A549 (cell line): ENCODE measurements around the gene MEOX1. TPM values are rescaled to one million over a fixed set of nuclear protein-coding genes. Genes with fewer than 3 reads are reported as not detected.

Experiments used
- ATAC-seq, 2 experiments: fragments of 200-7000 bp in 1 of 2; fragments of >200 bp in 1 of 2; cut with Nextera tagmentation in 1 of 2; cut with Tn5 transposase in 1 of 2; 3 replicates each; pipeline versions ENCODE4 v1.8.0 to v1.9.1; 2018 to 2020; ENCODE audit warnings: mild to moderate bottlenecking in 1 of 2, moderate library complexity in 1 of 2
- CTCF ChIA-PET: fragments of 300-600 bp; sonication (Branson Sonifier 250); formaldehyde crosslinking; extraction: SDS; loops from one replicate; lab custom pipeline; 2021; ENCODE audit warnings: antibody characterized with exemption, inconsistent platforms; lab: Yijun Ruan, JAX
- POLR2A ChIA-PET: fragments of 350-600 bp; formaldehyde crosslinking; extraction: SDS; loops from one replicate; lab custom pipeline; 2021; ENCODE audit warnings: antibody characterized with exemption, inconsistent platforms; lab: Yijun Ruan, JAX
- DNase-seq, 2 experiments: peaks; one replicate each; pipeline versions ENCODE4 v3.0.0 to v3.0.0-alpha.2; 2011 to 2016; ENCODE audit warnings: low read depth in 1 of 2, low spot score in 1 of 2
- FAIRE-seq: peaks from 2 replicates; lab custom pipeline; 2011; peaks lifted over from hg19 to GRCh38; lab: Jason Lieb, UNC
- H3K27ac ChIP-seq, 2 experiments: fragments of >200 bp; sonication (Bioruptor Twin); formaldehyde crosslinking; 3 replicates each; pipeline ENCODE4 v1.5.1; 2016 to 2017
- H3K4me1 ChIP-seq: fragments of >200 bp; sonication (Bioruptor Twin); formaldehyde crosslinking; 3 replicates; pipeline ENCODE4 v1.6.1; 2016
- H3K4me2 ChIP-seq: fragments of >200 bp; sonication (Bioruptor Twin); formaldehyde crosslinking; 3 replicates; pipeline ENCODE4 v1.6.1; 2016
- H3K4me3 ChIP-seq: fragments of >200 bp; sonication (Bioruptor Twin); formaldehyde crosslinking; 3 replicates; pipeline ENCODE4 v1.5.1; 2016
- H3K9me3 ChIP-seq: fragments of >200 bp; sonication (Bioruptor Twin); formaldehyde crosslinking; 3 replicates; pipeline ENCODE4 v1.6.1; 2016
- ATOH8 ChIP-seq: fragments of 250-450 bp; sonication (Bioruptor Pico); IDR thresholded peaks from 2 replicates; pipeline ENCODE4 v1.5.0; 2020; ENCODE audit warnings: low read depth, mild to moderate bottlenecking, moderate library complexity
- CBX2 ChIP-seq: fragments of 200-600 bp; sonication (generic); IDR thresholded peaks from 2 replicates; pipeline ENCODE4 v1.6.1; 2016; ENCODE audit warnings: low read depth, mild to moderate bottlenecking, borderline replicate concordance
- CBX8 ChIP-seq: fragments of 200-600 bp; sonication (generic); IDR thresholded peaks from 2 replicates; pipeline ENCODE4 v1.6.1; 2016
- CHD4 ChIP-seq: fragments of 200-600 bp; sonication (generic); IDR thresholded peaks from 2 replicates; pipeline ENCODE4 v1.6.1; 2016; ENCODE audit warnings: antibody characterized with exemption, mild to moderate bottlenecking, borderline replicate concordance
- CTCF ChIP-seq: fragments of >200 bp; sonication (Bioruptor Twin); formaldehyde crosslinking; IDR thresholded peaks from 3 replicates; pipeline ENCODE4 v1.5.1; 2016
- E2F6 ChIP-seq: IDR thresholded peaks from 2 replicates; pipeline ENCODE4 v1.6.1; 2012; ENCODE audit warnings: low read depth, borderline replicate concordance
- EHMT2 ChIP-seq: fragments of 200-600 bp; sonication (generic); IDR thresholded peaks from 2 replicates; pipeline ENCODE4 v1.6.1; 2016; ENCODE audit warnings: antibody characterized with exemption, low read depth, mild to moderate bottlenecking, moderate library complexity
- ELK1 ChIP-seq: fragments of 150-350 bp; IDR thresholded peaks from 2 replicates; pipeline ENCODE4 v1.6.1; 2014; ENCODE audit warnings: low read depth, mild to moderate bottlenecking, low read length
- EP300 ChIP-seq, 2 experiments: fragments of >200 bp; sonication (Bioruptor Twin); formaldehyde crosslinking; IDR thresholded peaks; 2 replicates in 1 of 2; 3 replicates in 1 of 2; pipeline ENCODE4 v1.6.1; 2016 to 2017
- FOSB ChIP-seq: fragments of 250-450 bp; sonication (Bioruptor Pico); IDR thresholded peaks from 2 replicates; pipeline ENCODE4 v1.5.0; 2020; ENCODE audit warnings: mild to moderate bottlenecking, moderate library complexity
- FOSL2 ChIP-seq, 2 experiments: fragments of 450-650 bp in 1 of 2; fragments of >200 bp in 1 of 2; sonication (Bioruptor Twin) in 1 of 2; formaldehyde crosslinking; IDR thresholded peaks; 2 replicates each; pipeline versions ENCODE4 v1.5.0 to v1.6.1; 2016 to 2020; ENCODE audit warnings: mild to moderate bottlenecking in 1 of 2, moderate library complexity in 1 of 2
- FOXS1 ChIP-seq: fragments of 250-450 bp; sonication (Bioruptor Pico); IDR thresholded peaks from 2 replicates; pipeline ENCODE4 v1.5.0; 2020; ENCODE audit warnings: mild to moderate bottlenecking, moderate library complexity
- HOXB13 ChIP-seq: fragments of 250-450 bp; sonication (Bioruptor Pico); IDR thresholded peaks from 2 replicates; pipeline ENCODE4 v1.5.0; 2020; ENCODE audit warnings: low read depth, mild to moderate bottlenecking, moderate library complexity
- JUN ChIP-seq, 2 experiments: fragments of >200 bp; sonication (Bioruptor Twin); formaldehyde crosslinking; IDR thresholded peaks; 2 replicates in 1 of 2; 3 replicates in 1 of 2; pipeline ENCODE4 v1.6.1; 2016 to 2017
- MAX ChIP-seq: IDR thresholded peaks from 2 replicates; pipeline ENCODE4 v1.6.1; 2012
- MAZ ChIP-seq: fragments of 150-350 bp; IDR thresholded peaks from 2 replicates; pipeline ENCODE4 v1.6.1; 2014; ENCODE audit warnings: antibody characterized with exemption, low read depth, low read length, borderline replicate concordance
- MYC ChIP-seq: IDR thresholded peaks from 2 replicates; pipeline ENCODE4 v1.6.1; 2012; ENCODE audit warnings: mild to moderate bottlenecking, inconsistent platforms, low read length, improper control_type of control experiment, borderline replicate concordance
- NPAS2 ChIP-seq: fragments of 250-450 bp; sonication (Bioruptor Pico); IDR thresholded peaks from 2 replicates; pipeline ENCODE4 v1.8.0; 2022; ENCODE audit warnings: mild to moderate bottlenecking, moderate library complexity, borderline replicate concordance
- NR3C1 ChIP-seq: fragments of >200 bp; sonication (Bioruptor Twin); formaldehyde crosslinking; IDR thresholded peaks from 3 replicates; pipeline ENCODE4 v1.6.1; 2017
- PHF8 ChIP-seq: fragments of 200-600 bp; sonication (generic); IDR thresholded peaks from 2 replicates; pipeline ENCODE4 v1.6.1; 2016; ENCODE audit warnings: low read depth, mild to moderate bottlenecking, antibody characterized with exemption, moderate library complexity, borderline replicate concordance
- RFX5 ChIP-seq: fragments of 450-650 bp; IDR thresholded peaks from 2 replicates; pipeline ENCODE4 v1.7.1; 2014; ENCODE audit warnings: antibody characterized with exemption, mild to moderate bottlenecking, moderate library complexity
- RNF2 ChIP-seq: fragments of 200-600 bp; sonication (generic); IDR thresholded peaks from 2 replicates; pipeline ENCODE4 v1.6.1; 2016; ENCODE audit warnings: low read depth, mild to moderate bottlenecking, antibody characterized with exemption, moderate library complexity, borderline replicate concordance
- SMC3 ChIP-seq: fragments of >200 bp; sonication (Bioruptor Twin); formaldehyde crosslinking; IDR thresholded peaks from 3 replicates; pipeline ENCODE4 v1.6.1; 2018; ENCODE audit warnings: inconsistent platforms
- SREBF2 ChIP-seq: fragments of 450-650 bp; IDR thresholded peaks from 2 replicates; pipeline ENCODE4 v1.6.1; 2014; ENCODE audit warnings: mild to moderate bottlenecking, moderate library complexity
- TP53 ChIP-seq: fragments of 250-450 bp; sonication (Bioruptor Pico); IDR thresholded peaks from 2 replicates; pipeline ENCODE4 v1.5.0; 2021; ENCODE audit warnings: mild to moderate bottlenecking, moderate library complexity
- ZNF302 ChIP-seq: fragments of 250-450 bp; sonication (Bioruptor Pico); IDR thresholded peaks from 2 replicates; pipeline ENCODE4 v1.9.0; 2021; ENCODE audit warnings: inconsistent platforms, mild to moderate bottlenecking, moderate library complexity
- WGBS: methylation state at CpG from one replicate; pipeline ENCODE4 v1.1.6; 2017; ENCODE audit errors: missing lambda C conversion rate; 5-methylcytosine and 5-hydroxymethylcytosine counted together
- polyA plus RNA-seq, 4 experiments: library from polyadenylated mRNA; depleted of rRNA in 3 of 4; stranded (reverse); fragments of >200 nt; fragmentation: RNase III in 1 of 4; extraction: RNeasy Plus Mini Kit Qiagen cat#74134 plus additional on column Dnase treatment in 1 of 4; gene quantifications; 2 replicates in 3 of 4; 3 replicates in 1 of 4; pipeline ENCODE4 v1.2.3, GENCODE V29; 2011 to 2017

The MEOX1 gene
- polyA plus RNA-seq, 2 of the 4 experiments (the other 2 are of a cell fraction) = not detected

GRCh38 chr17:43671755-43672519 lies 10.2 kb upstream of the MEOX1 start:
- FAIRE-seq = no peak
- no peak overlapping the region for H3K4me2 ChIP-seq
- no peak for DNase-seq
- no peak for ATAC-seq
- CTCF ChIA-PET = interaction anchor here (0.6 to 5.3 kb wide), 9 partner anchors 10 to 272 kb away, joined by 3 to 36 read pairs (median 11); no protein-coding TSS in a partner anchor
- H3K9me3 ChIP-seq = no peaks in the 10 kb centered on the region
- TF ChIP-seq ELK1 (no peak), CBX8 (no peak), E2F6 (no peak), CBX2 (no peak), EHMT2 (no peak), RNF2 (no peak), HOXB13 (CRISPR knock-in tag) (no peak), ZNF302 (no peak), JUN (IDR thresholded peaks at IDR 0.05) (no peak), MYC (no peak)
- H3K27ac ChIP-seq = no peak overlapping the region
- no peaks in the 10 kb centered on the region for H3K4me1 ChIP-seq
- no peak overlapping the region for H3K4me3 ChIP-seq
- WGBS = 58% methylated on average over 3 of the region's 3 CpGs
- POLR2A ChIA-PET = interaction anchor here (1.1 kb wide), 1 partner anchor 95 kb away, joined by 3 read pairs; no protein-coding TSS in a partner anchor

- no peak for DNase-seq
- FAIRE-seq = no peak
These were observed 9.4 kb upstream of the MEOX1 start for GRCh38 chr17:43671031-43671692.

More at GRCh38 chr17:43671031-43671692, 9.4 kb upstream of the MEOX1 start:
- no peak for ATAC-seq
- no peak overlapping the region for H3K27ac ChIP-seq
- H3K4me1 ChIP-seq = no peaks in the 10 kb centered on the region
- 50% methylated on average over 6 of the region's 6 CpGs for WGBS
- no peak overlapping the region for H3K4me3 ChIP-seq
- no peak for TF ChIP-seq SREBF2
- TF ChIP-seq EP300 (IDR thresholded peaks at IDR 0.05) = no peak
- TF ChIP-seq NR3C1 = no peak
- no peak for TF ChIP-seq ELK1
- TF ChIP-seq MAZ = no peak
- no peak for TF ChIP-seq FOXS1
- TF ChIP-seq ATOH8 = no peak
- no peak for TF ChIP-seq CHD4
- no peak for TF ChIP-seq NPAS2 (CRISPR knock-in tag)
- TF ChIP-seq SMC3 = no peak
- no peak for TF ChIP-seq MAX
- TF ChIP-seq CTCF = no peak
- no peak for TF ChIP-seq TP53
- no peak for TF ChIP-seq FOSB (CRISPR knock-in tag)
- TF ChIP-seq PHF8 = no peak
- no peak for TF ChIP-seq FOSL2 (IDR thresholded peaks at IDR 0.05)
- no peak for TF ChIP-seq FOSL2 (CRISPR knock-in tag; IDR thresholded peaks at IDR 0.05)
- no peak for TF ChIP-seq RFX5
- TF ChIP-seq, all 56 proteins: peak for 0
- no peak overlapping the region for H3K4me2 ChIP-seq
- ChIA-PET POLR2A (no interaction called here), CTCF (interaction anchor here (0.6 to 5.3 kb wide), 6 partner anchors 12 to 272 kb away, joined by 3 to 34 read pairs (median 8); no protein-coding TSS in a partner anchor)
- no peaks in the 10 kb centered on the region for H3K9me3 ChIP-seq
